ENCODE data around the gene CENPB.

GRCh38 chr20:3820048-3820900 is 33.7 kb upstream of the CENPB start, which contains the start of gene AP5S1:
- peak; percentile 60 to 78 for TF ChIP-seq POLR2A (IDR thresholded peaks at IDR 0.05)
- peak; percentile 95 to 100 (median 100) for TF ChIP-seq CTCF (IDR thresholded peaks at IDR 0.05)
